HEK293 (cell line): ENCODE measurements around the gene MAP3K6.

Experiments used
- BCL11B ChIP-seq: fragments of 450-650 bp; formaldehyde crosslinking; IDR thresholded peaks from 2 replicates; pipeline ENCODE4 v1.5.1; 2016; ENCODE audit warnings: low read depth, missing biosample characterization, missing genetic modification characterization
- EGR2 ChIP-seq: fragments of 450-650 bp; formaldehyde crosslinking; IDR thresholded peaks from 2 replicates; pipeline ENCODE4 v1.5.1; 2016; ENCODE audit warnings: low read depth, missing biosample characterization, missing genetic modification characterization
- GLI2 ChIP-seq: fragments of 450-650 bp; formaldehyde crosslinking; IDR thresholded peaks from 2 replicates; pipeline ENCODE4; 2017; ENCODE audit warnings: missing biosample characterization, missing genetic modification characterization, low read depth, borderline replicate concordance
- KLF17 ChIP-seq: fragments of 450-650 bp; formaldehyde crosslinking; IDR thresholded peaks from 2 replicates; pipeline ENCODE4 v1.5.1; 2016; ENCODE audit warnings: missing biosample characterization, missing genetic modification characterization
- PBX3 ChIP-seq: sonication (generic); formaldehyde crosslinking; IDR thresholded peaks from 2 replicates; pipeline ENCODE4 v1.8.1; 2022; ENCODE audit warnings: mild to moderate bottlenecking, moderate library complexity, missing genetic modification reagents
- ZBTB11 ChIP-seq: fragments of 450-650 bp; formaldehyde crosslinking; conservative IDR thresholded peaks from 2 replicates; pipeline ENCODE4 v1.5.1; 2016; ENCODE audit warnings: low read depth, missing biosample characterization, missing genetic modification characterization
- ZBTB7A ChIP-seq: fragments of 450-650 bp; formaldehyde crosslinking; IDR thresholded peaks from 2 replicates; pipeline ENCODE4 v1.5.1; 2016; ENCODE audit warnings: low read depth, missing biosample characterization, missing genetic modification characterization
- ZFHX2 ChIP-seq: fragments of 450-650 bp; formaldehyde crosslinking; conservative IDR thresholded peaks from 2 replicates; pipeline ENCODE4 v1.5.1; 2016; ENCODE audit warnings: missing biosample characterization, missing genetic modification characterization
- ZNF157 ChIP-seq: fragments of 450-650 bp; formaldehyde crosslinking; IDR thresholded peaks from 2 replicates; pipeline ENCODE4 v1.5.1; 2016; ENCODE audit warnings: missing biosample characterization, missing genetic modification characterization
- ZNF169 ChIP-seq: fragments of 450-650 bp; formaldehyde crosslinking; IDR thresholded peaks from 2 replicates; pipeline ENCODE4 v1.5.1; 2016; ENCODE audit warnings: missing biosample characterization, missing genetic modification characterization
- ZNF223 ChIP-seq: fragments of 450-650 bp; formaldehyde crosslinking; IDR thresholded peaks from 2 replicates; pipeline ENCODE4 v1.5.1; 2016; ENCODE audit warnings: missing biosample characterization, missing genetic modification characterization
- ZNF350 ChIP-seq: fragments of 450-650 bp; formaldehyde crosslinking; IDR thresholded peaks from 2 replicates; pipeline ENCODE4 v1.5.0; 2017; ENCODE audit warnings: missing biosample characterization, mild to moderate bottlenecking, missing genetic modification characterization
- ZNF37A ChIP-seq: fragments of 450-650 bp; IDR thresholded peaks from 2 replicates; pipeline ENCODE4 v1.5.1; 2018; ENCODE audit warnings: missing biosample characterization, missing genetic modification characterization
- ZNF394 ChIP-seq: fragments of 450-650 bp; formaldehyde crosslinking; IDR thresholded peaks from 2 replicates; pipeline ENCODE4 v1.5.1; 2016; ENCODE audit warnings: missing biosample characterization, missing genetic modification characterization, mild to moderate bottlenecking, moderate library complexity, borderline replicate concordance
- ZNF398 ChIP-seq: fragments of 450-650 bp; formaldehyde crosslinking; IDR thresholded peaks from 2 replicates; pipeline ENCODE4 v1.5.1; 2017; ENCODE audit warnings: missing biosample characterization, missing genetic modification characterization
- ZNF449 ChIP-seq: fragments of 450-650 bp; formaldehyde crosslinking; IDR thresholded peaks from 2 replicates; pipeline ENCODE4 v1.5.1; 2017; ENCODE audit warnings: missing biosample characterization, mild to moderate bottlenecking, missing genetic modification characterization, moderate library complexity
- ZNF521 ChIP-seq: fragments of 450-650 bp; formaldehyde crosslinking; IDR thresholded peaks from 2 replicates; pipeline ENCODE4 v1.5.1; 2017; ENCODE audit warnings: missing biosample characterization, mild to moderate bottlenecking, missing genetic modification characterization
- ZNF544 ChIP-seq: fragments of 450-650 bp; formaldehyde crosslinking; IDR thresholded peaks from 2 replicates; pipeline ENCODE4 v1.5.0; 2017; ENCODE audit warnings: missing biosample characterization, missing genetic modification characterization
- ZNF555 ChIP-seq: fragments of 450-650 bp; formaldehyde crosslinking; conservative IDR thresholded peaks from 2 replicates; pipeline ENCODE4 v1.5.1; 2017; ENCODE audit warnings: missing biosample characterization, mild to moderate bottlenecking, missing genetic modification characterization, inconsistent platforms
- ZNF585B ChIP-seq: fragments of 450-650 bp; formaldehyde crosslinking; IDR thresholded peaks from 2 replicates; pipeline ENCODE4 v1.5.1; 2016; ENCODE audit warnings: missing biosample characterization, missing genetic modification characterization
- ZNF600 ChIP-seq: fragments of 450-650 bp; formaldehyde crosslinking; IDR thresholded peaks from 2 replicates; pipeline ENCODE4 v1.5.1; 2016; ENCODE audit warnings: missing biosample characterization, missing genetic modification characterization
- ZNF639 ChIP-seq: fragments of 450-650 bp; formaldehyde crosslinking; IDR thresholded peaks from 2 replicates; pipeline ENCODE4 v1.5.1; 2016; ENCODE audit warnings: missing biosample characterization, missing genetic modification characterization
- ZNF670 ChIP-seq: fragments of 450-650 bp; formaldehyde crosslinking; IDR thresholded peaks from 2 replicates; pipeline ENCODE4 v1.5.1; 2016; ENCODE audit warnings: missing biosample characterization, missing genetic modification characterization, low read depth
- ZNF747 ChIP-seq: fragments of 450-650 bp; formaldehyde crosslinking; IDR thresholded peaks from 2 replicates; pipeline ENCODE4 v1.5.1; 2016; ENCODE audit warnings: missing biosample characterization, missing genetic modification characterization
- ZNF777 ChIP-seq: fragments of 450-650 bp; formaldehyde crosslinking; IDR thresholded peaks from 2 replicates; pipeline ENCODE4 v1.5.1; 2017; ENCODE audit warnings: missing biosample characterization, missing genetic modification characterization, borderline replicate concordance
- ZNF837 ChIP-seq: fragments of 450-650 bp; formaldehyde crosslinking; IDR thresholded peaks from 2 replicates; pipeline ENCODE4 v1.5.1; 2016; ENCODE audit warnings: missing biosample characterization, missing genetic modification characterization
- ZSCAN30 ChIP-seq: fragments of 450-650 bp; IDR thresholded peaks from 2 replicates; pipeline ENCODE4 v1.5.1; 2018; ENCODE audit warnings: missing biosample characterization, mild to moderate bottlenecking, missing genetic modification characterization, moderate library complexity
- ZSCAN4 ChIP-seq: fragments of 450-650 bp; formaldehyde crosslinking; IDR thresholded peaks from 2 replicates; pipeline ENCODE4 v1.5.1; 2017; ENCODE audit warnings: missing biosample characterization, missing genetic modification characterization

MAP3K6 gene

GRCh38 chr1:27365372-27366112 is 1.2 kb downstream of the MAP3K6 start (continued):
- no peak for TF ChIP-seq PBX3
- 0 out of 2 replicates have a peak, but pooled peaks have one; percentile 9 for TF ChIP-seq ZBTB11 (tag by site-specific recombination)
- no peak for TF ChIP-seq ZNF350 (tag by site-specific recombination)
- TF ChIP-seq ZNF398 (tag by site-specific recombination) = no peak
- TF ChIP-seq ZNF394 = no peak
- TF ChIP-seq ZFHX2 (tag by site-specific recombination) = peak; percentile 62
- TF ChIP-seq ZNF777 (tag by site-specific recombination) = no peak
- TF ChIP-seq ZNF544 (tag by site-specific recombination) = no peak
- peak; percentile 51 for TF ChIP-seq KLF17 (tag by site-specific recombination)
- TF ChIP-seq ZNF223 = no peak
- TF ChIP-seq ZNF585B (tag by site-specific recombination) = no peak
- peak; percentile 62; the same call in 1 of the 2 replicates for TF ChIP-seq EGR2 (tag by site-specific recombination)
- TF ChIP-seq ZNF600 (tag by site-specific recombination) = no peak
- TF ChIP-seq ZNF670 (tag by site-specific recombination) = no peak
- TF ChIP-seq ZSCAN4 (tag by site-specific recombination) = no peak
- TF ChIP-seq ZNF639 (tag by site-specific recombination) = no peak
- TF ChIP-seq BCL11B (tag by site-specific recombination) = no peak
- no peak for TF ChIP-seq ZBTB7A (tag by site-specific recombination)
- no peak for TF ChIP-seq ZNF837 (tag by site-specific recombination)
- peak; percentile 77; the same call in 1 of the 2 replicates for TF ChIP-seq ZNF449 (tag by site-specific recombination)
- no peak for TF ChIP-seq ZNF555 (tag by site-specific recombination)
- no peak for TF ChIP-seq ZNF37A
- no peak for TF ChIP-seq ZSCAN30
- TF ChIP-seq ZNF169 = no peak
- no peak for TF ChIP-seq GLI2 (tag by site-specific recombination)
- TF ChIP-seq ZNF521 (tag by site-specific recombination) = no peak
- TF ChIP-seq ZNF157 (tag by site-specific recombination) = no peak
- TF ChIP-seq ZNF747 (tag by site-specific recombination) = no peak
